KOPT-K1 (cell line): ENCODE results near the gene DLG4.

Experiments
- H3K27ac ChIP-seq: fragments of 200-600 bp; sonication (generic); 2 replicates; pipeline ENCODE4 v1.5.1; 2016; ENCODE audit warnings: antibody characterized with exemption, mild to moderate bottlenecking, low read depth, low read length; ENCODE audit not compliant: poor library complexity, severe bottlenecking
- H3K36me3 ChIP-seq: fragments of 200-600 bp; sonication (generic); 2 replicates; pipeline ENCODE4 v1.5.1; 2017; ENCODE audit warnings: antibody characterized with exemption, mild to moderate bottlenecking, low read length, moderate library complexity; ENCODE audit not compliant: insufficient read depth
- H3K9me3 ChIP-seq: fragments of 200-600 bp; sonication (generic); 2 replicates; pipeline ENCODE4 v1.5.1; 2017; ENCODE audit warnings: antibody characterized with exemption, low read length, mild to moderate bottlenecking; ENCODE audit not compliant: insufficient read depth, poor library complexity, severe bottlenecking

The DLG4 gene

DNA sequence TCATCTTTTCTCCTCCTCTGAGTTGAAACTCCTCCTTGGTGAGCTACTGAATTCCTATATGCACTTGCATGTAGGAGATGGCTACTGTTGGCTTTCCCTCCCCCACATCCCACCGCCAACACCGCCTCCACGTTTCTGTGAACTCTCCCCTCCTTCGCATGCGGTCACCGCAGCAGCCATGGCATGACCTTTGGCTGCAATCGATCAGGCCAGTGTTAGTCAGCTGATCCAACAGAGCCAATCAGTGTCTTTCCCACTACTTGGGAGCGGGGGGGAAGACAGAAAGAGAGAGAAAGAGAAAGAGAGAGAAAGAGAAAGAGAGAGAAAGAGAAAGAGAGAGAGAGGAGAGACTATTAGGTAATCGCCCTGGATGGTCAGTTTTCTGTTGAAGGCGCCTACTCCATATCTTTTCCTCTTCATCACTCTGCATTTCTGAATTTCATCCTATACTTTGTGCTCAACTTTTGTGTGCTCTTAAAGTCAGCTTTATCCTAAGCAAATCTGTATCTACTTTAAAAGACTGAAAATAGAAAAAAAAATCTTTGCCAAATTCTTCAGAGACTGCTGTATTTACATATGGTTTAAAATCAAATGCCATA is 63.2 kb downstream of the DLG4 start:
- no peak overlapping the region for H3K27ac ChIP-seq
- no peaks in the 10 kb centered on the region for H3K9me3 ChIP-seq
- no peaks in the 10 kb centered on the region for H3K36me3 ChIP-seq

DNA sequence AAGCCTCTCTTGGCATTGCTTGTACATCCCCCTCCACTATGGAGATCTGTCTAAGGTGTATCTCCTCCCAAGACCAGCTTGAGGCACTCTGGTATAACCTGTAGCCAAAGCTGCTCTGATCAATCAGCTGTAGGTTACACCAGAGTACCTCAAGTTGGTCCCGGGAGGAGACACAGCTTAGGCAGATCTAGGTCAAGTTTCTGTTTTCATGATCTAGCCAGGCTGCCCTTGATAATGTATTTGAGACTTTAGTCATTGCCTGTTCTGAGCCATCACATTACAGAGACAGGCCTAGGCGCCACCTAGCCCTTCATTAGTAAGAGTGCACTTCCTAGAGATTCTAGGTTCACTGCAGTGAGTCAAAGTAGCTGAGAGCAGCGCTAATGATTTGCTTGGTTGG is 71.9 kb downstream of the DLG4 start:
- Histone ChIP-seq H3K9me3 (no peaks in the 10 kb centered on the region), H3K27ac (no peak overlapping the region), H3K36me3 (no peaks in the 10 kb centered on the region)

DNA sequence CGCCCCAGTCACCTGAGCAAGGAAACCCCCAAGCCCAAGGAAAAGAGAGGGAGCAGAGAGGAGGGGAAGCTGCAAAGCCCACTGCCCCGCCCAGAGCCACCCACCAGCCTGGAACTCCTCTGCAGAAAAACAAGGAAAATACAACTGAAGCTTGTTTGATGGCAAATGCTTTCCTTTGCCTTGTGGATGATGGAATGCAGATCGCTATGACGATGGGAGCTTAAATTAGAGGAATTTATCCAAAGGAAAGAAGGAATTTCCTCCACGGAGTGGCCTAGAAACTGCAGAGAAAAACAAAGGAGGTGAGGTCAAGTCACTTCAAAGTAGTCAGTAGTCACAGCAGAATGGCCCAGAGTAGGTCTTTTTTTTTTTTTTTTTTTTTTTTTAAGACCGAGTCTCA is 73.5 kb downstream of the DLG4 start:
- H3K27ac ChIP-seq = no peak overlapping the region
- H3K9me3 ChIP-seq = no peaks in the 10 kb centered on the region
- no peaks in the 10 kb centered on the region for H3K36me3 ChIP-seq

DNA sequence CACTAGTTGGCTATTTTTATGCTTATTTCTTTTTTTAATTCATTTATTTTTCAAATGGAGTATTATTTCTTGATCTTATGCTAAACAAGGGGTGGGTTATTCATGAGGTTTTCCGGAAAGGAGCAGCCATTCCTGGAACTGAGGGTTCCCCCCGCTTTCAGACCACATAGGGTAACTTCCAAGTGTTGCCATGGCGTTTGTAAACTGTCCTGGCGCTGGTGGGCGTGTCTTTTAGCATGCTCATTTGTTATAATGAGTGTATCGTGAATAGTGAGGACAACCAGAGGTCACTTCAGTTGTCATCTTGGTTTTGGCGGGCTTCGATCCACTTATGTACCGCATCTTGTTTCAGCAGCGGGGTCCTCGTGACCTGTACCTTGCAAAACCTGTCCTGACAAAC is 75.4 kb downstream of the DLG4 start:
- Histone ChIP-seq H3K36me3 (no peaks in the 10 kb centered on the region), H3K27ac (no peak overlapping the region), H3K9me3 (no peaks in the 10 kb centered on the region)

DNA sequence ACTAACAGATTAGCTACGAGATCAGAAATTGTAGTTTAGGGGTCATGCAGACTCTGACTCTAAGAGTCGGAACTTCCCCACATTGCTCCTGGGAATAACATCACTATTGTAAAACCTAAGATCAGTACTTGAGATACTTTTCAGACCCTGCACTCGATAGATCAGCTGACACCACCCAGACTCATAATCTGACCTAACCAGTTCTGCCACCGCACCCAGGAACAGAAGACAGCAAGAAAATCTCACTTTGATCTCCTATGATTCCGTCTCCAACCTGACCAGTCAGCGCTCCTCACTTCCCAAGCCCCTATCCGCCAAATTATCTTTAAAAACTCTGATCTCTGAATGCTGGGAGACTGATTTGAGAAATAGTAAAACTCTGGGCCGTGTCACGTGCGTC is 77.8 kb downstream of the DLG4 start:
- no peaks in the 10 kb centered on the region for H3K36me3 ChIP-seq
- H3K9me3 ChIP-seq = no peaks in the 10 kb centered on the region
- no peak overlapping the region for H3K27ac ChIP-seq

DNA sequence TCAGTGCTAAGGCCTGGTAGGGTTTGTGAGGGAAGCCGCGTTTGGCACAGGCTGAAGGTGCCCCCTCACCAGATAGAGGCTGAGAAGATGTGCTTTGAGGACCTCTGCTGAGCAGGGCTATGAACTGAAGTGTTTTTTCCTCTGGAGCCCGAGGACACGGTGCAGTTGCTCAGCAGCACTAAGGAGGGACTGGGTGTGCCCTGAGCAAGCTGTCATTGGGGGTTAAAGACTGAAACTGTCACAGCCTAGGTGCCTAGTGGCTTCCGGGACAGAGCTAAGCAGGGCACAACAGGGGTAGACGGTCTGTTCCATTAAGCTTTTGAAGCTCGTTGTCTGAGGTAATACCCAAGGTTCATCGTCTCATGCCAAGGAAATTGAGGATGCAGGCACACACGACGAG is 80.2 kb downstream of the DLG4 start:
- no peaks in the 10 kb centered on the region for H3K9me3 ChIP-seq
- H3K36me3 ChIP-seq = no peaks in the 10 kb centered on the region
- no peak overlapping the region for H3K27ac ChIP-seq

DNA sequence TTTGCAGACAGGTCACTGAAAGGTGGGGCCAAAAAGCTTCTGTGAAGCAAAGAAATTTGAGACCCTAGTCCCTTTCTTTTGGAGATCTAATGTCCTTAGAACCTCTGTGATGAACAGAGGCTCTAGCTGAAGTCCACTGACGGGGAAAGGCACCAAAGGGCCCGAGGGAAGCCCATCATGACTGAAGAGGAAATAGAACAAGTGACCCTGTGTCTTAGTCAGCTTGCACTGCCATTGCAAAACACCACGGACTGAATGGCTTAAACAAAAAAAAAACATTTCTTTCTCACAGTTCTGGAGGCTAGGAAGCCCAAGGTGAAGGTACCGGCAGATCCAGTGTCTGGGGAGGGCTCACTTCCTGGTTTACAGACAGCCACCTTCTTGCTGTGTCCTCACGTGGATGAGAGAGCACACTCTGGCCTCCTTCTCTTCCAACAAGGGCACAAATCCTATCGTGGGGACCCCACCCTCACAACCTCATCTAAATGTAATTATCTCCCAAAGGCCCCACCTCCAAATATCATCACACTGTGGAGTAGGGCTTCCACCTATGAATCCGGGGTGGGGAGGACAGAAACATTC is 80.7 kb downstream of the DLG4 start:
- no peak overlapping the region for H3K27ac ChIP-seq
- no peaks in the 10 kb centered on the region for H3K36me3 ChIP-seq
- H3K9me3 ChIP-seq = no peaks in the 10 kb centered on the region

DNA sequence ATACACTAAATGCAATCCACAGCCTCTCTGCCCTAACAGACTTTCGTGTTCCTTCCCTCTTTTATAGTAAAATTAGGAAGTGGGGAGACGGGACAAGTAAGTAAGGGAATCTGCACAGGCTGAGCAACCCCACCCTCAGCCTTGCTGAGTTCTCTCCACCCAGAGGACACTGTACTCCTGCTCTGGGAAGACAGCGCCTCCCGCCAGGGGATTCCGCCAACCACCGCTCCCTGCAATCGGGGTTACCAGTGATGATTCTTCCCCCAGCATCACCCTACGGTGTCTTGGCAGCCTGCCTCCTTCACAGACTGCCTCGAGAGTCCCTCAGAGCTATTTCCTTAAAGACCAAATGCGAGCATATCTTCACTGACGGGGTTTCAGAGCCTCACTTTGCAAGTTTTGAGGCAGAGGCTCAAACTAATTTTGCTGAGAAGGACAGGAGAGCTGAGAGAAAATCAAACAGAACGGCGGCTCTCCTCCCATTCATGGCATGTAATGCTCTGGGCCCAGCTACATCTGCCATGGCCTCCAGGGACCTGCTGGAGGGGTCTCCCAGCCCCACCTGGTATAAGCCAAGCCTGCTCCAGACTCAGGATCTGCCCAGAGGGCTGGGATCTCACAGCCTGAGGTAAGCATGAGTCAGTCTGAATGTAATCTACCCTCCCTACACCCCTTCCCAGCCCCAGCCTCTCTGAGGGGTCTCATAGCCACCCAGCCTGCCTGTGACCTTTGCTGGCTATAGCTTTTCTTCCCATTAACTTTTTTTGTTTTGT is 82.3 kb downstream of the DLG4 start:
- H3K36me3 ChIP-seq = no peaks in the 10 kb centered on the region
- no peak overlapping the region for H3K27ac ChIP-seq

More for the DNA sequence above, 82.3 kb downstream of the DLG4 start:
- no peaks in the 10 kb centered on the region for H3K9me3 ChIP-seq
